ENCODE data around the gene PLEKHG2. TPM values are rescaled to one million over a fixed set of nuclear protein-coding genes. Genes with fewer than 3 reads are reported as not detected.

PLEKHG2 gene
- total and polyA plus RNA-seq, 4 donors: 2.1 to 4.5 (median 3.0) TPM

DNA sequence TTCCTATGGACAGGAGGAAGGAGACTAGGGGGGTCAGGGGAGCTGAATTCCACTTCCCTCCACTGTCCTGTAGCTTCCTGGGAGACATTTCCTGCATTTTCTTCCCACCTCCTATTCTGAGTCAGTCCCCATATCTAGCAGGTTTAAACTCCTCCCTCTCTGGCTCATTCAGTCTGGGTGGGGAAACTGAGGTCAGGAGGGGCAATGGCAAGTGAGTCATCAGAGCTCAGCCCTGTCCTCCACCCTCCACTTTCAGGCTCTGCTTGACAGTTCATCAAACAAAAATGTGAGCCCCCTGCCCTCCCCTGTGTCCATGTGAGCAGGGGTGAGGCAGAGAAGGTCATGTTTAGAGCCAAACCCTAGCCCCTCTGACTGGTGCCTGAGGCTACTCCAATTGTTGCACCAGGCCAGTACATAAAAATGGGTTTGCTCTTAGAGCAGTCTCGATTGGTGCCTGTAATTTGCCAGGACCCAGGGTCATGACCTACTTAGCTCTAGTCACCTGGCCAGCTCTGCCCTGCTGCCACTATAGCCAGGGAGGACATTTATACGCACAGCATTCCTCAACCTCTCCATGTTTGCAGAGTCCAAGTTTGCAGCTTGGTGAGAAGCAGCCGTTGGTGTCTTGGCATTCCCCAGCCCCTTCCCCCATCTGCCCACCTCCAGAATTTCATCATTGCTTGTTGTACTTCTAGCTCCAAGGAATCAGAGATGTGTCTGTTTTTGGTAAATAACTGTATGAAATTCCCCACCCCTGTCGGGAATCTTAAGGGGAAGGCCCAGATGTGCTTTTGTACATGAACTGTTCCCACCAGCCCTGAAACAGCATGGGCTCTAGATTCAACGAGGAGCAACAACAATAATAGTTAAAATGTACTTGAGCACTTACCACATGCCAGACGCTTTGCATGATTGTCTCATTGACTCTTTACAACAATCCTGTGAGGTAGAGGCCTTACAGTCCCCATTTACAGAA, 49.5 kb upstream of the PLEKHG2 start:
- no peak overlapping the region for H3K9ac ChIP-seq (ENCODE audit: low read depth in 1 of 2, low read length in 2 of 2)
- WGBS: 53% methylated on average over 6 of the region's 6 CpGs
- peaks cover 7 to 19% (median 14%) of the 10 kb centered on the region in 4 donors for H3K4me1 ChIP-seq (ENCODE audit: control insufficient read depth in 4 of 4, insufficient read depth in 4 of 4, low read length in 3 of 4)
- H3K27me3 ChIP-seq (ENCODE audit: control insufficient read depth in 4 of 4, insufficient read depth in 4 of 4, low read length in 3 of 4): no peaks in the 10 kb centered on the region
- no peak for TF ChIP-seq CTCF (IDR thresholded peaks at IDR 0.05; ENCODE audit: low read depth, low read length, missing input control)
- no peak for TF ChIP-seq GABPA (IDR thresholded peaks at IDR 0.05 in 1 of 2, conservative IDR thresholded peaks at IDR 0.05 in 1 of 2)
- peak; percentile 32 for TF ChIP-seq YY1 (IDR thresholded peaks at IDR 0.05)
- TF ChIP-seq RXRA (IDR thresholded peaks at IDR 0.05): peak; percentile 60 to 63
- no peak for TF ChIP-seq FOXA2 (IDR thresholded peaks at IDR 0.05)
- TF ChIP-seq, protein P1, sequence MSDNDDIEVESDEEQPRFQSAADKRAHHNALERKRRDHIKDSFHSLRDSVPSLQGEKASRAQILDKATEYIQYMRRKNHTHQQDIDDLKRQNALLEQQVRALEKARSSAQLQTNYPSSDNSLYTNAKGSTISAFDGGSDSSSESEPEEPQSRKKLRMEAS (IDR thresholded peaks at IDR 0.05): no peak
- TF ChIP-seq HNF4A (conservative IDR thresholded peaks at IDR 0.05): peak; percentile 29 to 34
- TF ChIP-seq JUND (IDR thresholded peaks at IDR 0.05): no peak
- TF ChIP-seq REST (IDR thresholded peaks at IDR 0.05): no peak
- TF ChIP-seq TAF1 (conservative IDR thresholded peaks at IDR 0.05): no peak
- TF ChIP-seq SP1 (IDR thresholded peaks at IDR 0.05): peak; percentile 65
- no peak for TF ChIP-seq EGR1 (IDR thresholded peaks at IDR 0.05; ENCODE audit: low read depth in 2 of 2)
- TF ChIP-seq RAD21 (IDR thresholded peaks at IDR 0.05): peak in 1 of 2 donors; percentile 28
- no peak for TF ChIP-seq FOXA1 (IDR thresholded peaks at IDR 0.05)
- H3K9me3 ChIP-seq (ENCODE audit: control insufficient read depth in 4 of 4, low read length in 3 of 4): no peaks in the 10 kb centered on the region
- DNase-seq (ENCODE audit: low spot score): no peak
- H3K4me3 ChIP-seq (ENCODE audit: low read depth in 1 of 3, low read length in 3 of 3): no peak overlapping the region
- peaks cover 0 to 28% (median 22%) of the 10 kb centered on the region in 4 donors for H3K36me3 ChIP-seq (ENCODE audit: control insufficient read depth in 4 of 4, insufficient read depth in 3 of 4, low read depth in 1 of 4, low read length in 3 of 4)
- H3K27ac ChIP-seq (ENCODE audit: low read depth in 1 of 2, low read length in 2 of 2): peak overlapping the region; percentile 7 to 29

GRCh38 chr19:39363901-39364457, 48.5 kb upstream of the PLEKHG2 start:
- Histone ChIP-seq H3K4me1 (ENCODE audit: control insufficient read depth in 4 of 4, insufficient read depth in 4 of 4, low read length in 3 of 4) (peaks cover 7 to 19% (median 14%) of the 10 kb centered on the region in 4 donors), H3K4me3 (ENCODE audit: low read depth in 1 of 3, low read length in 3 of 3) (no peak overlapping the region), H3K9ac (ENCODE audit: low read depth in 1 of 2, low read length in 2 of 2) (no peak overlapping the region), H3K9me3 (ENCODE audit: control insufficient read depth in 4 of 4, low read length in 3 of 4) (no peaks in the 10 kb centered on the region), H3K27me3 (ENCODE audit: control insufficient read depth in 4 of 4, insufficient read depth in 4 of 4, low read length in 3 of 4) (no peaks in the 10 kb centered on the region), H3K36me3 (ENCODE audit: control insufficient read depth in 4 of 4, insufficient read depth in 3 of 4, low read depth in 1 of 4, low read length in 3 of 4) (peaks cover 0 to 31% (median 16%) of the 10 kb centered on the region in 4 donors), H3K27ac (ENCODE audit: low read depth in 1 of 2, low read length in 2 of 2) (peak overlapping the region in 1 of 2 donors; percentile 29)
- 89% methylated on average over 5 of the region's 5 CpGs for WGBS
- TF ChIP-seq, protein P1 (IDR thresholded peaks at IDR 0.05): no peak
- TF ChIP-seq ZBTB33 (IDR thresholded peaks at IDR 0.05): no peak
- no peak for DNase-seq (ENCODE audit: low spot score)
